Heart right ventricle (tissue), 16 donors: ENCODE data around the gene C16orf87. TPM values are rescaled to one million over a fixed set of nuclear protein-coding genes. Genes with fewer than 3 reads are reported as not detected.

Experiments
- ATAC-seq, 8 donors: fragments of 200-7000 bp; cut with Tn5 transposase; one replicate each; pipeline ENCODE4 v1.9.1; 2020; ENCODE audit warnings: mild to moderate bottlenecking in 8 of 8, moderate library complexity in 8 of 8, moderate number of reproducible peaks in 1 of 8
- DNase-seq, 2 donors: peaks; one replicate each; pipeline ENCODE4 v3.0.0-alpha.2; 2020
- H3K27ac ChIP-seq, 10 donors: fragments of 200-600 bp; sonication (generic) in 2 of 10; one replicate each; pipeline versions ENCODE4 v1.5.0 to v1.8.0; 2020 to 2022; ENCODE audit warnings: mild to moderate bottlenecking in 3 of 10
- H3K27me3 ChIP-seq, 7 donors: fragments of 200-600 bp; one replicate each; pipeline ENCODE4 v1.8.0; 2021 to 2022; ENCODE audit warnings: mild to moderate bottlenecking in 2 of 7
- H3K36me3 ChIP-seq, 9 donors: fragments of 200-600 bp; sonication (generic) in 1 of 9; one replicate each; pipeline versions ENCODE4 v1.5.0 to v1.8.0; 2020 to 2022; ENCODE audit warnings: mild to moderate bottlenecking in 2 of 9
- H3K4me1 ChIP-seq, 9 donors: fragments of 200-600 bp; sonication (generic) in 1 of 9; one replicate each; pipeline versions ENCODE4 v1.5.0 to v1.8.0; 2020 to 2022; ENCODE audit warnings: mild to moderate bottlenecking in 4 of 9
- H3K4me3 ChIP-seq, 10 donors: fragments of 200-600 bp; sonication (generic) in 2 of 10; one replicate each; pipeline versions ENCODE4 v1.5.0 to v1.8.0; 2020 to 2022; ENCODE audit warnings: mild to moderate bottlenecking in 7 of 10, moderate library complexity in 2 of 10
- H3K9me3 ChIP-seq, 11 donors: fragments of 200-600 bp in 10 of 11; sonication (generic) in 2 of 11; one replicate each; pipeline versions ENCODE4 v1.5.0 to v1.8.0; 2013 to 2022; ENCODE audit warnings: mild to moderate bottlenecking in 2 of 11, control low read depth in 1 of 11, moderate library complexity in 1 of 11
- CTCF ChIP-seq, 9 donors: fragments of 200-600 bp; sonication (generic) in 2 of 9; IDR thresholded peaks; one replicate each; pipeline versions ENCODE4 v1.5.0 to v1.8.0; 2021 to 2022; ENCODE audit warnings: antibody characterized with exemption in 9 of 9, mild to moderate bottlenecking in 5 of 9, moderate library complexity in 1 of 9
- WGBS, 2 donors: extraction: QIAGEN DNeasy Blood & Tissue Kit; methylation state at CpG; one replicate each; pipeline ENCODE4 v1.1.7; 2013; ENCODE audit warnings: inconsistent platforms in 1 of 2; 5-methylcytosine and 5-hydroxymethylcytosine counted together
- intact Hi-C, 10 donors: fragments of 100-400 bp; cut with DNase I; formaldehyde crosslinking; loops; one replicate each; pipeline versions ENCODE4 v1.11.1 to v1.14.2; 2022
- polyA plus RNA-seq, 2 donors: library from polyadenylated mRNA; stranded (reverse); fragments of 200-250 nt; gene quantifications; one replicate each; pipeline ENCODE4 v1.2.3, GENCODE V29; 2013
- total RNA-seq, 10 donors: library from RNA; stranded (reverse); fragmentation: NEBNext Ultra II Directional in 3 of 10; extraction: Animal tissue kit (Norgen Biotek cat#: 25700) in 3 of 10; gene quantifications; one replicate each; pipeline versions ENCODE4 v1.2.1 to v1.2.4, GENCODE V29; 2021 to 2023
- donor health status: Arrhythmogenic right ventricular cardiomyopathy.
- donor health status: ischemic (EF 13 %, LVEDD 7.1; RV severe dilation, severe dysfunction).
- donor health status: healthy with polysubstance abuse.
- donor health status: DM: no; HTN: yes; CAD: no.
- donor health status: DM: no; HTN: no; CAD: no.
- donor health status: ischemic (EF 25% LVEDD 6.9; RV normal size, moderate dysfunction).
- donor health status: ischemic (EF 25% LVEDD 5.7; RV mildly dilated, moderate dysfunction).
- donor health status: healthy.
- donor health status: DM: yes; HTN: yes; CAD: no.
- donor health status: Ischemic cardiomyopathy.
- donor health status: ischemic (EF 35%, LVEDD 5.7; RV mildly dilated, moderate dysfunction).
- donor health status: nonischemic (EF 11% LVEDD 7.7; RV severe dilation, severe dysfunction).
- donor health status: DM: yes; HTN: yes; CAD: no.
- donor health status: PGD.
- donor health status: ischemic (EF 29% LVEDD 5.4; RV normal size, mild dysfunction).
- donor health status: nonischemic (EF 23%, LVEDD 6.1; RV moderate dilation, normal function).

C16orf87 gene
- total and polyA plus RNA-seq, 12 donors = 3.1 to 17.8 (median 12.0) TPM

GRCh38 chr16:46759309-46759708 is 71.7 kb downstream of the C16orf87 start:
- no peak for DNase-seq
- TF ChIP-seq CTCF (IDR thresholded peaks at IDR 0.05) = no peak
- WGBS, 2 donors = 86 to 88% methylated on average over 5 of the region's 5 CpGs
- H3K4me3 ChIP-seq = peak overlapping the region in 9 of 10 donors; percentile 27 to 42 (median 34)
- H3K4me1 ChIP-seq = peaks cover 0 to 53% (median 15%) of the 10 kb centered on the region in 9 donors
- intact Hi-C loops = loop anchor here in 2 of 10 donors (2.0 to 5.0 kb wide), 2 partner anchors 17 to 43 kb away; no protein-coding TSS in a partner anchor
- peaks cover 0 to 16% (median 0%) of the 10 kb centered on the region in 7 donors for H3K27me3 ChIP-seq
- no peak for ATAC-seq
- H3K36me3 ChIP-seq = no peaks in the 10 kb centered on the region
- peak overlapping the region; percentile 70 to 91 (median 83) for H3K27ac ChIP-seq
- H3K9me3 ChIP-seq = no peaks in the 10 kb centered on the region

GRCh38 chr16:46757339-46758050 is 73.5 kb downstream of the C16orf87 start:
- Histone ChIP-seq H3K4me1 (peaks cover 0 to 62% (median 12%) of the 10 kb centered on the region in 9 donors), H3K4me3 (peak overlapping the region in 6 of 10 donors; percentile 3 to 37 (median 26)), H3K9me3 (no peaks in the 10 kb centered on the region), H3K36me3 (no peaks in the 10 kb centered on the region), H3K27me3 (peaks cover 0 to 16% (median 0%) of the 10 kb centered on the region in 7 donors), H3K27ac (peak overlapping the region; percentile 53 to 91 (median 86))
- intact Hi-C loops = loop anchor here in 3 of 10 donors (1.0 to 5.0 kb wide), 3 partner anchors 9 to 45 kb away; partner anchors contain the start of gene MYLK3 (in 2 of the 3)
- DNase-seq = peak; percentile 78 to 87
- peak; percentile 82 to 91 (median 88) for ATAC-seq
- 15 to 18% methylated on average over 21 of the region's 21 CpGs for WGBS, 2 donors
- peak in 5 of 9 donors; percentile 11 to 54 (median 52) for TF ChIP-seq CTCF (IDR thresholded peaks at IDR 0.05)

GRCh38 chr16:46756772-46757171 is 74.2 kb downstream of the C16orf87 start:
- H3K4me3 ChIP-seq = peak overlapping the region in 6 of 10 donors; percentile 3 to 37 (median 26)
- 28 to 50% methylated on average over 11 of the region's 11 CpGs for WGBS, 2 donors
- intact Hi-C loops = loop anchor here in 2 of 10 donors (1.0 to 5.0 kb wide), 2 partner anchors 8 to 46 kb away; partner anchors contain the start of gene MYLK3 (in 2 of the 2)
- peak in 7 of 8 donors; percentile 10 to 40 (median 28) for ATAC-seq
- no peak for TF ChIP-seq CTCF (IDR thresholded peaks at IDR 0.05)
- H3K27ac ChIP-seq = peak overlapping the region; percentile 53 to 91 (median 86)
- no peaks in the 10 kb centered on the region for H3K9me3 ChIP-seq
- peak in 1 of 2 donors; percentile 35 for DNase-seq
- no peaks in the 10 kb centered on the region for H3K36me3 ChIP-seq
- peaks cover 0 to 16% (median 0%) of the 10 kb centered on the region in 7 donors for H3K27me3 ChIP-seq
- peaks cover 0 to 65% (median 12%) of the 10 kb centered on the region in 9 donors for H3K4me1 ChIP-seq

- H3K27ac ChIP-seq = peak overlapping the region in 7 of 10 donors; percentile 5 to 91 (median 35)
- H3K36me3 ChIP-seq = no peaks in the 10 kb centered on the region
- no peak for DNase-seq
- WGBS, 2 donors = 56 to 76% methylated on average over 5 of the region's 5 CpGs
- no peak overlapping the region for H3K4me3 ChIP-seq
- ATAC-seq = no peak
- no peak for TF ChIP-seq CTCF (IDR thresholded peaks at IDR 0.05)
- H3K27me3 ChIP-seq = peaks cover 0 to 4% (median 0%) of the 10 kb centered on the region in 7 donors
- peaks cover 5 to 77% (median 12%) of the 10 kb centered on the region in 9 donors for H3K4me1 ChIP-seq
- intact Hi-C loops = no loop called here
- no peaks in the 10 kb centered on the region for H3K9me3 ChIP-seq
These were observed 78.0 kb downstream of the C16orf87 start for GRCh38 chr16:46753015-46753414.
